Psoas muscle (tissue), 8 donors: ENCODE data around the gene GPR152. TPM values are rescaled to one million over a fixed set of nuclear protein-coding genes. Genes with fewer than 3 reads are reported as not detected.
A peak's percentile ranks its signal among the peaks of the same experiment; 100 is the strongest.

Experiments
- ATAC-seq, 4 donors: fragments of 200-7000 bp; cut with Tn5 transposase; one replicate each; pipeline ENCODE4 v1.9.1; 2020; ENCODE audit warnings: moderate library complexity in 3 of 4, mild to moderate bottlenecking in 2 of 4
- DNase-seq, 2 donors: peaks; one replicate each; pipeline ENCODE4 v3.0.0-alpha.2; 2020
- H3K27ac ChIP-seq: fragments of 200-600 bp; one replicate; pipeline ENCODE4 v1.8.0; 2022
- H3K27me3 ChIP-seq, 3 donors: fragments of 200-600 bp in 1 of 3; one replicate each; pipeline versions ENCODE4 v1.6.1 to v1.8.0; 2013 to 2022; ENCODE audit warnings: low read length in 2 of 3, mild to moderate bottlenecking in 2 of 3, moderate library complexity in 1 of 3; ENCODE audit not compliant: insufficient read depth in 3 of 3
- H3K36me3 ChIP-seq, 2 donors: fragments of 200-600 bp in 1 of 2; one replicate each; pipeline versions ENCODE4 v1.6.1 to v1.8.0; 2013 to 2022; ENCODE audit warnings: low read depth in 1 of 2, mild to moderate bottlenecking in 1 of 2, moderate library complexity in 1 of 2; ENCODE audit not compliant: insufficient read depth in 1 of 2
- H3K4me1 ChIP-seq: fragments of 200-600 bp; one replicate; pipeline ENCODE4 v1.8.0; 2022
- H3K4me3 ChIP-seq: fragments of 200-600 bp; one replicate; pipeline ENCODE4 v1.8.0; 2022; ENCODE audit warnings: mild to moderate bottlenecking
- H3K9me3 ChIP-seq: fragments of 200-600 bp; one replicate; pipeline ENCODE4 v1.8.0; 2022
- WGBS, 3 donors: extraction: QIAGEN DNeasy Blood & Tissue Kit; methylation state at CpG; one replicate each; pipeline versions ENCODE4 v1.1.6 to v1.1.7; 2013; 5-methylcytosine and 5-hydroxymethylcytosine counted together
- intact Hi-C, 2 donors: fragments of 100-400 bp; cut with DNase I; formaldehyde crosslinking; loops; one replicate each; pipeline versions ENCODE4 v1.11.0 to v1.14.2; 2022
- polyA plus RNA-seq, 3 donors: library from polyadenylated mRNA; stranded (reverse); fragments of 200-250 nt; gene quantifications; one replicate each; pipeline ENCODE4 v1.2.3, GENCODE V29; 2013
- total RNA-seq, 4 donors: library from RNA; stranded (reverse); fragmentation: NEBNext Ultra II Directional in 2 of 4; extraction: Animal tissue kit (Norgen Biotek cat#: 25700) in 2 of 4; gene quantifications; one replicate each; pipeline versions ENCODE4 v1.2.1 to v1.2.4, GENCODE V29; 2021 to 2023
- TF ChIP-seq, protein P1 (sequence below): fragments of 200-600 bp; IDR thresholded peaks from one replicate; pipeline ENCODE4 v1.8.0; 2022; ENCODE audit warnings: antibody characterized with exemption
- donor health status: healthy with polysubstance abuse.
- donor health status: DM: no; HTN: no; CAD: no; lungs with moderate emphysema.
- donor health status: Bipolar disorder and iron deficiency.
- donor health status: healthy.
- donor health status: DM: yes; HTN: yes; CAD: no.
- donor health status: DM: no; HTN: no; CAD: no.
- donor health status: DM: no; HTN: no; CAD: no.
- donor health status: DM: yes; HTN: yes; CAD: no.

The GPR152 gene
- total and polyA plus RNA-seq, 7 donors = 0.19 TPM; not detected in 6

DNA sequence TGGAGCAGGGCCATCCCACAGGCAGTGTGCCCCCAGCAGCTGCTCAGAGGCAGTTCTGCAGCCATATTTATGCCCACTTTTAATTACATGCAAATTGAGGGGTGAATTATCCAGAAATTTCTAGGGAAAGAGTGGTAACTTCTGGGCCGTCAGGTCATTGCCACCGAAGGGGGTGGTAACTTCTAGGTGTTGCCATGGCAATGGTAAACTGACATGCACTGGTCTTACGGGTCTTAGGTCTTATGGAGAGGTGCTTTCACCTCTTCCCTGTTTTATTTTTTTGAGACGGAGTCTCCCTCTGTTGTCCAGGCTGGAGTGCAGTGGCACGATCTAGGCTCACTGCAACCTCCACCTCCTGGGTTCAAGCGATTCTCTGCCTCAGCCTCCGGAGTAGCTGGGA lies 20.4 kb upstream of the GPR152 start:
- H3K4me3 ChIP-seq = no peak overlapping the region
- H3K4me1 ChIP-seq = peaks cover 10% of the 10 kb centered on the region
- DNase-seq (no peak), ATAC-seq (no peak)
- no peaks in the 10 kb centered on the region for H3K27me3 ChIP-seq
- intact Hi-C loops = no loop called here
- no peak overlapping the region for H3K27ac ChIP-seq
- H3K9me3 ChIP-seq = no peaks in the 10 kb centered on the region
- WGBS, 3 donors = 76 to 80% (median 77%) methylated on average over 7 of the region's 7 CpGs
- no peaks in the 10 kb centered on the region for H3K36me3 ChIP-seq
- TF ChIP-seq, protein P1, sequence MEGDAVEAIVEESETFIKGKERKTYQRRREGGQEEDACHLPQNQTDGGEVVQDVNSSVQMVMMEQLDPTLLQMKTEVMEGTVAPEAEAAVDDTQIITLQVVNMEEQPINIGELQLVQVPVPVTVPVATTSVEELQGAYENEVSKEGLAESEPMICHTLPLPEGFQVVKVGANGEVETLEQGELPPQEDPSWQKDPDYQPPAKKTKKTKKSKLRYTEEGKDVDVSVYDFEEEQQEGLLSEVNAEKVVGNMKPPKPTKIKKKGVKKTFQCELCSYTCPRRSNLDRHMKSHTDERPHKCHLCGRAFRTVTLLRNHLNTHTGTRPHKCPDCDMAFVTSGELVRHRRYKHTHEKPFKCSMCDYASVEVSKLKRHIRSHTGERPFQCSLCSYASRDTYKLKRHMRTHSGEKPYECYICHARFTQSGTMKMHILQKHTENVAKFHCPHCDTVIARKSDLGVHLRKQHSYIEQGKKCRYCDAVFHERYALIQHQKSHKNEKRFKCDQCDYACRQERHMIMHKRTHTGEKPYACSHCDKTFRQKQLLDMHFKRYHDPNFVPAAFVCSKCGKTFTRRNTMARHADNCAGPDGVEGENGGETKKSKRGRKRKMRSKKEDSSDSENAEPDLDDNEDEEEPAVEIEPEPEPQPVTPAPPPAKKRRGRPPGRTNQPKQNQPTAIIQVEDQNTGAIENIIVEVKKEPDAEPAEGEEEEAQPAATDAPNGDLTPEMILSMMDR = no peak

DNA sequence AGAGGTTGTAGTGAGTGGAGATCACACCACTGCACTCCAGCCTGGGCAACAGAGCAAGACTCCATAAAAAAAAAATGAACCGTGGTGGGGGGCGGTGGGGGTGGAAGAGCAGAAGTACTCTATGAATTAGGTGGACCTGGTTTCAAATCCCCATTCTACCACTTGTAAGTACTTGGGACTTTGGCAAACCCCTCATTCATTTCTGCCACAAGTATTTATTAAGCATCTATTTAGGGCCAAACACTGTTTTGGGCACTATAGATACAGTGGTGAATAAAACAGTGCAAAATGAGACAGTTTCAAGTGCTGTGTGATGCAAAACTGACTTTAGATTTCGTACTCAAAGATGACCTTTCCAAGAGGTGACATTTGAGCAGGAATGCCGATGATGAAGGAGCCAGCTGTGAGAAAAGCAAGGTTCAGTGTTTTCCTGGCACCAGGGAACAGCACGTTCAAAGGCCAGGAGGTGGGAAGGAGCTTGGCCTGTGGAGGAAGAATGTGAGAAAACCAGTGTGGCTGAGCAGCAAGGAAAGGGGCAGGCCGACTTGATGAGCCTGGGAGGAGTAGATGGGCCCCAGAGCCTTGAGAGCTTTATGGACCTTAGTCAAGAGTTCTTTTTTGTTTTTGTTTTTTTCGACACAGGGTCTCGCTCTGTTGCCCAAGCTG lies 17.9 kb upstream of the GPR152 start:
- ATAC-seq (no peak), DNase-seq (no peak)
- TF ChIP-seq, protein P1 = no peak
- WGBS, 3 donors = 80 to 84% (median 82%) methylated on average over 8 of the region's 8 CpGs
- no peak overlapping the region for H3K4me3 ChIP-seq
- no peaks in the 10 kb centered on the region for H3K27me3 ChIP-seq
- no peaks in the 10 kb centered on the region for H3K9me3 ChIP-seq
- H3K27ac ChIP-seq = no peak overlapping the region
- H3K4me1 ChIP-seq = peaks cover 12% of the 10 kb centered on the region
- intact Hi-C loops = no loop called here
- peaks cover 0 to 5% of the 10 kb centered on the region in 2 donors for H3K36me3 ChIP-seq

DNA sequence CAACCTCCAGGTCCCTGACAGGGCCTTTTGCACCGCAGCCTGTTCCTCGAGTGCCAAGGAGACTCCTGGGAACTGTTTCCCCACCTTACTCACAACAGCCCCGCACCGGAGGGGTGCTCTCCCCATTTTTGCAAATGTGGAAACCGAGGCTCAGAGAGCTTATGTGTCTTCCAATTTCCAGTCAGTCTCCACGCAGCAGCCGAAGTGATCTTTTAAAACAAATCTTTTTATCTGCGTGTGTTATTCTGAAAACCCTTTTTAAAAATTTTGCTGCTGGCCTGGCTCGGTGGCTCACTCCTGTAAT lies 16.9 kb upstream of the GPR152 start:
- peak overlapping the region; percentile 85 for H3K27ac ChIP-seq
- H3K9me3 ChIP-seq = no peaks in the 10 kb centered on the region
- TF ChIP-seq, protein P1 = no peak
- H3K36me3 ChIP-seq = peaks cover 0 to 5% of the 10 kb centered on the region in 2 donors
- no peaks in the 10 kb centered on the region for H3K27me3 ChIP-seq
- ATAC-seq (no peak), DNase-seq (no peak)
- intact Hi-C loops = loop anchor here (5.0 kb wide), 3 partner anchors 38 to 67 kb away; partner anchors contain the start of genes PPP1CA (in 2 of the 2), RPS6KB2 (in 2 of the 2), TBC1D10C (in 2 of the 2) and CDK2AP2 (in 1 of the 2)
- peaks cover 12% of the 10 kb centered on the region for H3K4me1 ChIP-seq
- 5 to 9% (median 7%) methylated on average over 9 of the region's 9 CpGs for WGBS, 3 donors
- H3K4me3 ChIP-seq = peak overlapping the region; percentile 98

DNA sequence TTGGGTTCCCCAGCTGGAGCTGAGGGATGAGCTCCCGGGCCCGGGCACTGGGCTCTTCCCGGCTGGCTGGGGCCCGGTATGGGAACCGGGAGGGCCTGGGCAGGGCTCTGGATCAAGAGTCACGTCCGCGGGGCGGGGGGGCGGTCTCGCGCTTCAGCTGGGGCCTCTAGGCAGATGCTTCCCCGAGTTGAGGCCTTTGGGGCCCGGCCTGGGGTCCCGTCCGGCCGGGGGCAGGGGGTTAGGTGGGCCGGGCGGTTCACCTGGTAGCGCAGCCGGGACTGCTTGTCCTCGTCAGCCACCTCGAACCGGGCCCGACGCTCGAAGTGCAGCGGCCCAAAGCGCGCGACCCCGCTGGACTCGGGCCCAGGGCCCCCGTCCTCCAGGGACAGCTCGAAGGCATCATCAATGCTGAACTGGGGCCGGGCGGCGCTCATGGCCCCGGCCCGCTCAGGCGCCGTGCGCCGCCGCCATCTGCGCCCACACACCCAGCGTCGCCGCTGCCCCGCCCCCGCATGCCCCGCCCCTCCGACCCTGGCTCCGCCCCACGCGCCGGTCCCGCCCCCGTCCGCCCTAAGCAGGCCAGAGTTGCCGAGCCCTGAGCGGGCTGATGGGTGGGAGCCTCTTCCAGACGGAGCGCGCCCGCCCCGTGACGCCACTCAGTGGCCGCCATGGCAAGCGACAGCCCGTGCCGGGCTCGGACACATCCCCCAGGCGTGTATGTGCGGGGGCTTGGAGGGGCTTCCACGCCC lies 16.4 kb upstream of the GPR152 start, which contains the start of gene TMEM134:
Gene TMEM134 (minus strand): TSS at position 493 of the 749 bp plus-strand sequence. CDS start 59 bp downstream, at position 434.
- peak within 1 kb of the TSS; percentile 98 for H3K4me3 ChIP-seq
- no peaks in the 10 kb centered on the region for H3K27me3 ChIP-seq
- peak; percentile 93 to 97 for DNase-seq
- H3K27ac ChIP-seq = peak within 1 kb of the TSS; percentile 85
- peaks cover 15% of the 10 kb centered on the region for H3K4me1 ChIP-seq
- TF ChIP-seq, protein P1 = peak; percentile 47
- peak; percentile 93 to 97 (median 96) for ATAC-seq
- no peaks in the 10 kb centered on the region for H3K9me3 ChIP-seq
- intact Hi-C loops = loop anchor here (5.0 kb wide), 3 partner anchors 38 to 67 kb away; partner anchors contain the start of genes PPP1CA (in 2 of the 2), RPS6KB2 (in 2 of the 2), TBC1D10C (in 2 of the 2) and CDK2AP2 (in 1 of the 2)
- 0 to 1% (median 0%) methylated on average over 39 to 76 of the region's 76 CpGs for WGBS, 3 donors
- peaks cover 0 to 5% of the 10 kb centered on the region in 2 donors for H3K36me3 ChIP-seq
